Heart right ventricle (tissue), 16 donors: ENCODE data around the gene WDSUB1. TPM values are rescaled to one million over a fixed set of nuclear protein-coding genes. Genes with fewer than 3 reads are reported as not detected.
A peak's percentile ranks its signal among the peaks of the same experiment; 100 is the strongest.

Experiments used
- ATAC-seq, 8 donors: fragments of 200-7000 bp; cut with Tn5 transposase; one replicate each; pipeline ENCODE4 v1.9.1; 2020; ENCODE audit warnings: mild to moderate bottlenecking in 8 of 8, moderate library complexity in 8 of 8, moderate number of reproducible peaks in 1 of 8
- DNase-seq, 2 donors: peaks; one replicate each; pipeline ENCODE4 v3.0.0-alpha.2; 2020
- H3K27ac ChIP-seq, 10 donors: fragments of 200-600 bp; sonication (generic) in 2 of 10; one replicate each; pipeline versions ENCODE4 v1.5.0 to v1.8.0; 2020 to 2022; ENCODE audit warnings: mild to moderate bottlenecking in 3 of 10
- H3K27me3 ChIP-seq, 7 donors: fragments of 200-600 bp; one replicate each; pipeline ENCODE4 v1.8.0; 2021 to 2022; ENCODE audit warnings: mild to moderate bottlenecking in 2 of 7
- H3K36me3 ChIP-seq, 9 donors: fragments of 200-600 bp; sonication (generic) in 1 of 9; one replicate each; pipeline versions ENCODE4 v1.5.0 to v1.8.0; 2020 to 2022; ENCODE audit warnings: mild to moderate bottlenecking in 2 of 9
- H3K4me1 ChIP-seq, 9 donors: fragments of 200-600 bp; sonication (generic) in 1 of 9; one replicate each; pipeline versions ENCODE4 v1.5.0 to v1.8.0; 2020 to 2022; ENCODE audit warnings: mild to moderate bottlenecking in 4 of 9
- H3K4me3 ChIP-seq, 10 donors: fragments of 200-600 bp; sonication (generic) in 2 of 10; one replicate each; pipeline versions ENCODE4 v1.5.0 to v1.8.0; 2020 to 2022; ENCODE audit warnings: mild to moderate bottlenecking in 7 of 10, moderate library complexity in 2 of 10
- H3K9me3 ChIP-seq, 11 donors: fragments of 200-600 bp in 10 of 11; sonication (generic) in 2 of 11; one replicate each; pipeline versions ENCODE4 v1.5.0 to v1.8.0; 2013 to 2022; ENCODE audit warnings: mild to moderate bottlenecking in 2 of 11, control low read depth in 1 of 11, moderate library complexity in 1 of 11
- CTCF ChIP-seq, 9 donors: fragments of 200-600 bp; sonication (generic) in 2 of 9; IDR thresholded peaks; one replicate each; pipeline versions ENCODE4 v1.5.0 to v1.8.0; 2021 to 2022; ENCODE audit warnings: antibody characterized with exemption in 9 of 9, mild to moderate bottlenecking in 5 of 9, moderate library complexity in 1 of 9
- WGBS, 2 donors: extraction: QIAGEN DNeasy Blood & Tissue Kit; methylation state at CpG; one replicate each; pipeline ENCODE4 v1.1.7; 2013; ENCODE audit warnings: inconsistent platforms in 1 of 2; 5-methylcytosine and 5-hydroxymethylcytosine counted together
- intact Hi-C, 10 donors: fragments of 100-400 bp; cut with DNase I; formaldehyde crosslinking; loops; one replicate each; pipeline versions ENCODE4 v1.11.1 to v1.14.2; 2022
- polyA plus RNA-seq, 2 donors: library from polyadenylated mRNA; stranded (reverse); fragments of 200-250 nt; gene quantifications; one replicate each; pipeline ENCODE4 v1.2.3, GENCODE V29; 2013
- total RNA-seq, 10 donors: library from RNA; stranded (reverse); fragmentation: NEBNext Ultra II Directional in 3 of 10; extraction: Animal tissue kit (Norgen Biotek cat#: 25700) in 3 of 10; gene quantifications; one replicate each; pipeline versions ENCODE4 v1.2.1 to v1.2.4, GENCODE V29; 2021 to 2023
- donor health status: Arrhythmogenic right ventricular cardiomyopathy.
- donor health status: ischemic (EF 13 %, LVEDD 7.1; RV severe dilation, severe dysfunction).
- donor health status: healthy with polysubstance abuse.
- donor health status: DM: no; HTN: yes; CAD: no.
- donor health status: DM: no; HTN: no; CAD: no.
- donor health status: ischemic (EF 25% LVEDD 6.9; RV normal size, moderate dysfunction).
- donor health status: ischemic (EF 25% LVEDD 5.7; RV mildly dilated, moderate dysfunction).
- donor health status: healthy.
- donor health status: DM: yes; HTN: yes; CAD: no.
- donor health status: Ischemic cardiomyopathy.
- donor health status: ischemic (EF 35%, LVEDD 5.7; RV mildly dilated, moderate dysfunction).
- donor health status: nonischemic (EF 11% LVEDD 7.7; RV severe dilation, severe dysfunction).
- donor health status: DM: yes; HTN: yes; CAD: no.
- donor health status: PGD.
- donor health status: ischemic (EF 29% LVEDD 5.4; RV normal size, mild dysfunction).
- donor health status: nonischemic (EF 23%, LVEDD 6.1; RV moderate dilation, normal function).

The WDSUB1 gene
- total and polyA plus RNA-seq, 12 donors: 4.3 to 13.8 (median 9.3) TPM

- peaks cover 0 to 52% (median 9%) of the 10 kb centered on the region in 9 donors for H3K36me3 ChIP-seq
- WGBS, 2 donors: 36 to 41% methylated on average over 7 of the region's 7 CpGs
- peak in 1 of 2 donors; percentile 62 for DNase-seq
- peak overlapping the region in 9 of 10 donors; percentile 29 to 88 (median 80) for H3K27ac ChIP-seq
- no peaks in the 10 kb centered on the region for H3K27me3 ChIP-seq
- peak overlapping the region in 4 of 10 donors; percentile 3 to 16 (median 10) for H3K4me3 ChIP-seq
- ATAC-seq: peak; percentile 67 to 93 (median 90)
- H3K4me1 ChIP-seq: peaks cover 0 to 28% (median 16%) of the 10 kb centered on the region in 9 donors
- TF ChIP-seq CTCF (IDR thresholded peaks at IDR 0.05): no peak
- H3K9me3 ChIP-seq: peaks cover 0 to 18% (median 0%) of the 10 kb centered on the region in 11 donors
- intact Hi-C loops: no loop called here
These were observed 36.4 kb downstream of the WDSUB1 start for GRCh38 chr2:159249990-159250715.

GRCh38 chr2:159246325-159246988 is 40.0 kb downstream of the WDSUB1 start:
- H3K4me1 ChIP-seq: peaks cover 0 to 29% (median 16%) of the 10 kb centered on the region in 9 donors
- peaks cover 0 to 70% (median 6%) of the 10 kb centered on the region in 9 donors for H3K36me3 ChIP-seq
- no peak overlapping the region for H3K4me3 ChIP-seq
- no peak for ATAC-seq
- no peak overlapping the region for H3K27ac ChIP-seq
- no peak for TF ChIP-seq CTCF (IDR thresholded peaks at IDR 0.05)
- intact Hi-C loops: no loop called here
- H3K9me3 ChIP-seq: peaks cover 0 to 18% (median 0%) of the 10 kb centered on the region in 11 donors
- 90 to 92% methylated on average over 7 of the region's 7 CpGs for WGBS, 2 donors
- no peak for DNase-seq
- no peaks in the 10 kb centered on the region for H3K27me3 ChIP-seq

- no peak overlapping the region for H3K4me3 ChIP-seq
These were observed 43.0 kb downstream of the WDSUB1 start for GRCh38 chr2:159243529-159243928.

More at GRCh38 chr2:159243529-159243928, 43.0 kb downstream of the WDSUB1 start:
- ATAC-seq (no peak), DNase-seq (no peak)
- Histone ChIP-seq H3K27me3 (no peaks in the 10 kb centered on the region), H3K4me1 (peaks cover 0 to 4% (median 0%) of the 10 kb centered on the region in 9 donors), H3K27ac (peak overlapping the region in 1 of 10 donors; percentile 2), H3K36me3 (peaks cover 0 to 98% (median 26%) of the 10 kb centered on the region in 9 donors), H3K9me3 (peaks cover 0 to 18% (median 0%) of the 10 kb centered on the region in 11 donors)
- no peak for TF ChIP-seq CTCF (IDR thresholded peaks at IDR 0.05)
- intact Hi-C loops: no loop called here
